OCI-LY1 (cell line): ENCODE measurements around the gene SH3RF1.

ENCODE experiments used
- EZH2 ChIP-seq: fragments of 200-600 bp; sonication (generic), shearing (Covaris generic); IDR thresholded peaks from 2 replicates; pipeline ENCODE4 v1.8.0; 2017; ENCODE audit warnings: borderline replicate concordance, mixed run types, mild to moderate bottlenecking, antibody characterized with exemption, low read length, moderate library complexity, mixed read lengths
- TF ChIP-seq, protein P1 (sequence below): fragments of 200-600 bp; sonication (generic), shearing (Covaris generic); IDR thresholded peaks from 2 replicates; pipeline ENCODE4 v1.5.1; 2017; ENCODE audit warnings: mild to moderate bottlenecking, antibody characterized with exemption, low read length, moderate library complexity, mixed read lengths

DNA sequence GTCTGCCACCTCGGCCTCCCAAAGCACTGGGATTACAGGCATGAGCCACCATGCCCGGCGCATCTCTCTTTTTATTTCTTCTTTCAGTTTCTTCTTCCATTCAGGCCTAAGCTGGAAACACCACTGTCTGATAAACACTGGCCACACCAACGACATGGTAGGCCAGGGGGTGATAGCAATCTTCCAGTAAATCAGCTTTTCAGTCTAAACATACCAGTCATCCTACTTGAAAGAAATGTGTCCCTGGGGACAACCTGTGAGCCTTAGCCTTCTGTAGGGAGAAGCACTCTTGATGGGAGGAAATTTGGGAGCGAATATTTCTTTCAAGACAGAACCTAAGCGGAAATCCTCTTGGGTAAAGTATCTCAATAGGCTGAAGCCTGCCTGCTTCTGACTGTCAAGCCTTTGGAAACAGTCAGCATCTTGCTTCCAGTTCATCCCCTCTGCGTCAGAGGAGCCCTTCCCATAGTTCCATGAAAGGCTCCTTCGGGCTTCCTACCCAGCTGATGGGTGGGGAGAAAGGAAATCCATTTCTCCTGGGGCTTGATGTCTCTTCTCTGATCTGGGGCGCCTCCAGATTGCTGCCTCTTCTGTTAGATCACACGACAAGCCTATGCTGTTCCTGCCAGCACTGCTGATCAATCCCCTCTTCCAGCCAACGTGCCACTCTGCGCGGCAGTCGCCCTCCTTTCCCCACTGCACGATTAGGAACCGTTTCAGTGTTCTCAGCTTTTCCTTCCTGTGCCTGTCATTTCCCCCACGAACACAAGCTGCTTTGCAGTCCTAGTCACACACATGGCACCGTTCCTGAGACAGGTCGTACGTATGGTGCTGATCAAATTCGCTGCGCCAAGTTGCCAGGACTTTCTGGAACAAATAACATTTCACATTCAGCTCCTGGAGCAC lies 211.2 kb downstream of the SH3RF1 start:
- TF ChIP-seq, protein P1, sequence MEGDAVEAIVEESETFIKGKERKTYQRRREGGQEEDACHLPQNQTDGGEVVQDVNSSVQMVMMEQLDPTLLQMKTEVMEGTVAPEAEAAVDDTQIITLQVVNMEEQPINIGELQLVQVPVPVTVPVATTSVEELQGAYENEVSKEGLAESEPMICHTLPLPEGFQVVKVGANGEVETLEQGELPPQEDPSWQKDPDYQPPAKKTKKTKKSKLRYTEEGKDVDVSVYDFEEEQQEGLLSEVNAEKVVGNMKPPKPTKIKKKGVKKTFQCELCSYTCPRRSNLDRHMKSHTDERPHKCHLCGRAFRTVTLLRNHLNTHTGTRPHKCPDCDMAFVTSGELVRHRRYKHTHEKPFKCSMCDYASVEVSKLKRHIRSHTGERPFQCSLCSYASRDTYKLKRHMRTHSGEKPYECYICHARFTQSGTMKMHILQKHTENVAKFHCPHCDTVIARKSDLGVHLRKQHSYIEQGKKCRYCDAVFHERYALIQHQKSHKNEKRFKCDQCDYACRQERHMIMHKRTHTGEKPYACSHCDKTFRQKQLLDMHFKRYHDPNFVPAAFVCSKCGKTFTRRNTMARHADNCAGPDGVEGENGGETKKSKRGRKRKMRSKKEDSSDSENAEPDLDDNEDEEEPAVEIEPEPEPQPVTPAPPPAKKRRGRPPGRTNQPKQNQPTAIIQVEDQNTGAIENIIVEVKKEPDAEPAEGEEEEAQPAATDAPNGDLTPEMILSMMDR = no peak
- TF ChIP-seq EZH2 = no peak
